H9 (cell line): Measurements from ENCODE around the gene INSR. TPM values are rescaled to one million over a fixed set of nuclear protein-coding genes. Genes with fewer than 3 reads are reported as not detected.

Experiments used
- DNase-seq: peaks from one replicate; pipeline ENCODE4 v3.0.0-alpha.2; 2017
- H2AFZ ChIP-seq: one replicate; pipeline ENCODE4 v1.6.1; 2013; ENCODE audit warnings: mild to moderate bottlenecking, low read length, control low read depth, moderate library complexity
- H2AK5ac ChIP-seq: 2 replicates; pipeline ENCODE4 v1.6.1; 2013; ENCODE audit warnings: low read length, control low read depth, mixed read lengths; ENCODE audit not compliant: insufficient read length
- H2BK120ac ChIP-seq: one replicate; pipeline ENCODE4 v1.6.1; 2013; ENCODE audit warnings: low read depth, mild to moderate bottlenecking, low read length, control low read depth, inconsistent platforms; ENCODE audit not compliant: poor library complexity, severe bottlenecking
- H2BK12ac ChIP-seq: 2 replicates; pipeline ENCODE4 v1.6.1; 2013; ENCODE audit warnings: low read length, control low read depth, mixed read lengths, low read depth; ENCODE audit not compliant: insufficient read length
- H2BK15ac ChIP-seq: 2 replicates; pipeline ENCODE4 v1.6.1; 2013; ENCODE audit warnings: low read depth, low read length, control low read depth
- H2BK20ac ChIP-seq: one replicate; pipeline ENCODE4 v1.6.1; 2013; ENCODE audit warnings: low read depth, mild to moderate bottlenecking, low read length, control low read depth, inconsistent platforms; ENCODE audit not compliant: poor library complexity, severe bottlenecking
- H2BK5ac ChIP-seq: 2 replicates; pipeline ENCODE4 v1.6.1; 2013; ENCODE audit warnings: low read length, control low read depth, mixed read lengths; ENCODE audit not compliant: insufficient read length
- H3K14ac ChIP-seq: 2 replicates; pipeline ENCODE4 v1.6.1; 2013; ENCODE audit warnings: low read length, control low read depth; ENCODE audit not compliant: insufficient read depth
- H3K18ac ChIP-seq: 2 replicates; pipeline ENCODE4 v1.6.1; 2013; ENCODE audit warnings: low read depth, mild to moderate bottlenecking, mixed read lengths, low read length, control low read depth; ENCODE audit not compliant: insufficient read length
- H3K23ac ChIP-seq: 2 replicates; pipeline ENCODE4 v1.6.1; 2013; ENCODE audit warnings: low read length, control low read depth, mixed read lengths, low read depth; ENCODE audit not compliant: insufficient read length
- H3K23me2 ChIP-seq: 2 replicates; pipeline ENCODE4 v1.6.1; 2013; ENCODE audit warnings: low read depth, mild to moderate bottlenecking, mixed read lengths, low read length, control low read depth; ENCODE audit not compliant: insufficient read length, poor library complexity, severe bottlenecking
- H3K27ac ChIP-seq: 2 replicates; pipeline ENCODE4 v1.5.1; 2013; ENCODE audit warnings: low read length, control low read depth, mixed read lengths, low read depth; ENCODE audit not compliant: insufficient read length
- H3K27me3 ChIP-seq: 2 replicates; pipeline ENCODE4 v1.6.1; 2013; ENCODE audit warnings: low read length, control low read depth, inconsistent platforms; ENCODE audit not compliant: insufficient read depth
- H3K4ac ChIP-seq: 2 replicates; pipeline ENCODE4 v1.6.1; 2013; ENCODE audit warnings: low read depth, mild to moderate bottlenecking, control low read depth, inconsistent platforms, low read length, moderate library complexity
- H3K4me1 ChIP-seq: 2 replicates; pipeline ENCODE4 v1.6.1; 2013; ENCODE audit warnings: low read length, control low read depth, inconsistent platforms; ENCODE audit not compliant: insufficient read depth
- H3K4me2 ChIP-seq: 2 replicates; pipeline ENCODE4 v1.6.1; 2013; ENCODE audit warnings: low read length, control low read depth, mixed read lengths; ENCODE audit not compliant: insufficient read length, insufficient read depth
- H3K56ac ChIP-seq: 2 replicates; pipeline ENCODE4 v1.6.1; 2013; ENCODE audit warnings: low read depth, mild to moderate bottlenecking, mixed read lengths, low read length, control low read depth; ENCODE audit not compliant: insufficient read length
- H3K79me1 ChIP-seq: 2 replicates; pipeline ENCODE4 v1.6.1; 2013; ENCODE audit warnings: low read depth, mild to moderate bottlenecking, moderate library complexity, low read length, control low read depth, inconsistent platforms; ENCODE audit not compliant: insufficient read depth, poor library complexity, severe bottlenecking
- H3K79me2 ChIP-seq: 2 replicates; pipeline ENCODE4 v1.6.1; 2013; ENCODE audit warnings: low read length, control low read depth, inconsistent platforms; ENCODE audit not compliant: insufficient read depth
- H3K9ac ChIP-seq: 2 replicates; pipeline ENCODE4 v1.6.1; 2013; ENCODE audit warnings: low read length, control low read depth, mixed read lengths; ENCODE audit not compliant: insufficient read length; ENCODE audit errors: extremely low read depth
- H3K9me3 ChIP-seq: one replicate; pipeline ENCODE4 v1.6.1; 2013; ENCODE audit warnings: low read depth, low read length, inconsistent platforms; ENCODE audit not compliant: control insufficient read depth
- H3T11ph ChIP-seq: one replicate; pipeline ENCODE4 v1.6.1; 2013; ENCODE audit warnings: mild to moderate bottlenecking, low read length, control low read depth, inconsistent platforms
- H4K20me1 ChIP-seq: one replicate; pipeline ENCODE4 v1.6.1; 2013; ENCODE audit not compliant: control insufficient read depth, insufficient read length, insufficient read depth
- H4K5ac ChIP-seq: 2 replicates; pipeline ENCODE4 v1.6.1; 2013; ENCODE audit warnings: low read depth, mild to moderate bottlenecking, mixed read lengths, low read length, control low read depth; ENCODE audit not compliant: insufficient read length
- H4K8ac ChIP-seq: replicated peaks from 2 replicates; pipeline ENCODE4 v1.6.1; 2013; ENCODE audit warnings: low read length, control low read depth, mixed read lengths, low read depth; ENCODE audit not compliant: insufficient read length
- H4K91ac ChIP-seq: 2 replicates; pipeline ENCODE4 v1.6.1; 2013; ENCODE audit warnings: low read depth, mild to moderate bottlenecking, moderate library complexity, mixed read lengths, low read length, control low read depth; ENCODE audit not compliant: insufficient read length
- H3K27ac Mint-ChIP-seq, 3 experiments: 2 replicates in 2 of 3; 3 replicates in 1 of 3; pipeline ENCODE4 v1.8.0; 2020 to 2021; ENCODE audit warnings: mixed read lengths in 3 of 3, mild to moderate bottlenecking in 1 of 3, moderate library complexity in 1 of 3
- H3K27me3 Mint-ChIP-seq: 2 replicates; pipeline ENCODE4 v1.8.0; 2021; ENCODE audit warnings: low read depth, mild to moderate bottlenecking, moderate library complexity, mixed read lengths
- H3K36me3 Mint-ChIP-seq, 3 experiments: 2 replicates in 2 of 3; 3 replicates in 1 of 3; pipeline ENCODE4 v1.8.0; 2020 to 2021; ENCODE audit warnings: low read depth in 3 of 3, mixed read lengths in 3 of 3; ENCODE audit not compliant: insufficient read depth in 1 of 3
- H3K4me1 Mint-ChIP-seq, 2 experiments: 2 replicates each; pipeline ENCODE4 v1.8.0; 2020; ENCODE audit warnings: mixed read lengths in 2 of 2
- H3K4me3 Mint-ChIP-seq, 2 experiments: 2 replicates in 1 of 2; 3 replicates in 1 of 2; pipeline ENCODE4 v1.8.0; 2020 to 2021; ENCODE audit warnings: mild to moderate bottlenecking in 2 of 2, mixed read lengths in 2 of 2, moderate library complexity in 1 of 2
- H3K9me3 Mint-ChIP-seq, 2 experiments: 2 replicates in 1 of 2; 3 replicates in 1 of 2; pipeline ENCODE4 v1.8.0; 2020; ENCODE audit warnings: mild to moderate bottlenecking in 2 of 2, mixed read lengths in 2 of 2, moderate library complexity in 1 of 2
- CTCF ChIP-seq: fragments of 200-600 bp; sonication (generic); conservative IDR thresholded peaks from 3 replicates; pipeline ENCODE4 v1.8.0; 2021; ENCODE audit warnings: antibody characterized with exemption, mild to moderate bottlenecking
- WGBS: extraction: QIAGEN DNeasy Blood & Tissue Kit; methylation state at CpG from one replicate; pipeline ENCODE4 v1.1.7; 2013; ENCODE audit warnings: missing lambda C conversion rate, low lambda C conversion rate, mixed read lengths; ENCODE audit not compliant: insufficient read length; ENCODE audit errors: extremely low coverage; 5-methylcytosine and 5-hydroxymethylcytosine counted together
- total RNA-seq: library from RNA; stranded (reverse); gene quantifications from 2 replicates; pipeline ENCODE4 v1.2.1, GENCODE V29; 2021

INSR gene
- total RNA-seq, 1 experiment from 2014 or later = 39.8 TPM

- H2AFZ ChIP-seq = no peak overlapping the region
- no peak overlapping the region for H3K18ac ChIP-seq
- no peaks in the 10 kb centered on the region for H3K79me2 ChIP-seq
- no peak overlapping the region for H3K4ac ChIP-seq
- H4K8ac ChIP-seq = no peak overlapping the region
- no peaks in the 10 kb centered on the region for H3K27me3 ChIP-seq
- WGBS = no CpG with 5 or more reads among the region's 3 CpGs
- H2BK120ac ChIP-seq = no peak overlapping the region
- H3K4me1 ChIP-seq = no peaks in the 10 kb centered on the region; the same call in 1 of the 2 replicates
- no peak overlapping the region for H3K4me2 ChIP-seq
- H3K36me3 Mint-ChIP-seq = peaks cover 16 to 27% (median 24%) of the 10 kb centered on the region in 3 experiments
- no peak for DNase-seq
- no peak overlapping the region for H2BK15ac ChIP-seq
- no peak overlapping the region for H3K4me3 Mint-ChIP-seq
- H3K23ac ChIP-seq = no peak overlapping the region
- no peak overlapping the region for H2BK20ac ChIP-seq
- H4K20me1 ChIP-seq = no peaks in the 10 kb centered on the region
- no peaks in the 10 kb centered on the region for H3K79me1 ChIP-seq
- H4K91ac ChIP-seq = no peak overlapping the region
- no peak overlapping the region for H3K56ac ChIP-seq
- no peak overlapping the region for H3K14ac ChIP-seq
- no peak overlapping the region for H3T11ph ChIP-seq
- no peak overlapping the region for H2AK5ac ChIP-seq
- peaks cover 0 to 2% of the 10 kb centered on the region in 2 experiments; a peak in 2 of 5 replicates for H3K9me3 Mint-ChIP-seq
- H3K27me3 Mint-ChIP-seq = no peaks in the 10 kb centered on the region
- H3K4me1 Mint-ChIP-seq = no peaks in the 10 kb centered on the region
- no peaks in the 10 kb centered on the region for H3K9me3 ChIP-seq
- H4K5ac ChIP-seq = no peak overlapping the region
- H3K27ac Mint-ChIP-seq = no peak overlapping the region
- no peaks in the 10 kb centered on the region for H3K23me2 ChIP-seq
- no peak overlapping the region for H3K27ac ChIP-seq
- H2BK12ac ChIP-seq = no peak overlapping the region
- no peak overlapping the region for H3K9ac ChIP-seq
- TF ChIP-seq CTCF = no peak
- no peak overlapping the region for H2BK5ac ChIP-seq
Measured at GRCh38 chr19:7179917-7180306, 114.3 kb downstream of the INSR start.
